Measurements from ENCODE around the gene CPLX4.

The CPLX4 gene

GRCh38 chr18:59306640-59307039 is 11.8 kb downstream of the CPLX4 start:
- DNase-seq: no peak

DNA sequence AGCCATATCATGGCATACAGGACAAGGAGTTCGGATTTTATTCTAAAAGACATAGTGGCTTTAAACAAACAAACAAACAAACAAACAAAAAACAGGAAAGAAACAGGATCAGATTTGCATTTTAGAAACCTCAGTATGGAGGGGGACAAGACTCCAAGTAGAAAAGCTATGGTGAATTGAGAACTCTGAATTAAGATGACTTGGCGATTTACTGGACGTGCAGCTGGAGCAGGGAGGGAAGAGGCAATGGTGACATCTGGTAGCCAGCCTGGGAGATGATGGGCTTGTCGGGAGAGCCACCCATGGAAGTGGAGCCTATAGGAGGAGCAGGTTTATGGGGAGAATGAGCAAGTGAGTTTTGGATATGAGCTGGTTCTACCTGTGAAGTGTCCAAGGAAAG is 13.2 kb downstream of the CPLX4 start:
- DNase-seq: no peak

DNA sequence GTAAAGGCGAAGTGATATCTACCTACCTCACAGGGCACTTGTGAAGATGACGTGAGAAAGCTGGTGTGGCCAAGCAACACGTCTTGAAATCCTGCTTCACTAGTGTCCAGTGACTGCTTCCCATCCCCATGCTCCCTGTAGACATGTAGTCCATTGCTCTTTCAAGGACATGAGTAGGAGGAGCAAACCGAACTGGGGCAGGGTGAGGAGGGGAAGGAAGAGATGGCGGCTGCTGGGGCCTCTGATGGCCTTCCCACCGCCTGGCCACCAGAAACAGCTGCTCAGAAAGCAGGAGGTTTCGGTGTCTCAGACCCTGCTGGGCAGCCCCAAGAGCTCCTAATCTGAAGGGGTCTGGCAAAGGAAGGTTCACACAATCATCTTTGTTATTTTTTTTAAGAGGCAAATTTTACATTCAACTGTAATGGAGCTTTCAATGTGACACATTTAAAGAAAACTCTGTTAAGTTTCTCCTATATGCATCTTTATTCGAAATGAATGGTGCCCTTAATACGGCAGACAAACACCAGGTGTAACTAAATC is 14.7 kb downstream of the CPLX4 start:
- no peak for DNase-seq

DNA sequence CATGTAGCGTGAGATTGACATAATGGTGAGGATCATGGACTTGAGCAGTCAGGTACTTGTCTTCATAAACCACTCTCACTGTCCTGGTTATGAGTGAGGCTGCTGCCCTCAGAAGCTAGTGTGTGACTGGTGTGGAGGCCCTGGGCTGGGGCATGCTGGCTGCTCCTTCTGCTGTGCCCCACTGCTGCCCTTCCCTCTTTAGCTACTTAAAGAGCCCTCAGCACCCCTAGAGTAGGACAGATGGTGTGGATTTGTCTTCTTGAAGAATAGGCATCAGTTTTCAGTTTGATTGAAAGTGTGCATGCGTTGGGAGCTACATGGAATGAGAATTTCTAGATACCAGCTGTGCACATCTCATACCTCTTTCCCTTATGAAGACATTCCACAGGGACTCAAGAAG is 15.4 kb downstream of the CPLX4 start:
- DNase-seq: no peak

GRCh38 chr18:59301929-59302328 is 16.5 kb downstream of the CPLX4 start:
- DNase-seq: no peak

DNA sequence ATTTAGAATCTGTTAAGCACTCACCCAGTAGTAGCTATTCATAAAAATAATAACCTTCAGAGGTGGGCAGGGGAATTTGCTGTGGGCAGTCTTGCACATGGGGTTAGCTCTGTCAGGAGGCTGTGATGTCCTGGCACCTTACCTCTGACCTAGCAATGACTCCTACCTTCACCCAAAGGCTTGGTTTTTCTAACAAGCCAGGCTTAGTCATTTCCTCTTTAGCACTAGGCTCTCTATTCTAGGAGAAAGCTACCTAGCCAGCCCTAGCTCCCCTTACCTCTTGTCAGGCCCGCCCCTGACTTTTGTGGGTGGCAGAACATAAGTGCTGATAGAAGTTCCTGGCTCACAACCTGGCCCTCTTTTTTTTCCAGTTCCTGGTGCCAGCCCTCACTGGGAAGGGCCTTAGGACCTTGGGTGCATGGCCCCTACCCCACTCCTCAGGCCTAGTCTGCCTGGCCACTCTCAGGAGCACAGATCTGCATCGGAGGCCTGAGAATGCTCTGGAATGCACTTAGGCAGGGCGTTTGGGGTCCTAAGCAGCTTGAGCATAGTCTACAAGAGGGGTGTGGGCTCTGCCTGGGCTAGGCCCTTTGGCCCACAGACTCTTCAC is 17.7 kb downstream of the CPLX4 start:
- DNase-seq: peak in 1 of 5 donors; percentile 6

- no peak for DNase-seq
These were observed 19.6 kb downstream of the CPLX4 start for GRCh38 chr18:59298871-59299270.

DNA sequence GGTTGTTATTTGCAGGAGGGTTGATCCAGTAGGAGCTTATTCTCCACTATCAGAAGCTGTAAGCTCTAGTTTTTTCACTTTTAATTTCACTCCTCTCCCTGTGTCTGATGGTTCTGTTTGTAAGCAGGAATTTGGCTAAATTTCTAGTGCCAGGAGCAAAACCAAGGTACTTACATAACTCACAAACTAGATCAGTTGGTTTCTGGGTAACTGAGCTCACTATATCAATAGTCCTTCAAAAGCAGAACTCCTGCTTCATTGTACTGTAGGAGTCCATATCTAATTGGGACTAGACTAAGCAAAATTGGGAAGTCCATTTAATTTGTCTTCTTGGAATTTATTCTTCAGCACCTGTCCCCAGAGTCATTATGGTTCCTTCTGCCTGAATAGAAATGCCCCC is 25.1 kb downstream of the CPLX4 start:
- DNase-seq: no peak

DNA sequence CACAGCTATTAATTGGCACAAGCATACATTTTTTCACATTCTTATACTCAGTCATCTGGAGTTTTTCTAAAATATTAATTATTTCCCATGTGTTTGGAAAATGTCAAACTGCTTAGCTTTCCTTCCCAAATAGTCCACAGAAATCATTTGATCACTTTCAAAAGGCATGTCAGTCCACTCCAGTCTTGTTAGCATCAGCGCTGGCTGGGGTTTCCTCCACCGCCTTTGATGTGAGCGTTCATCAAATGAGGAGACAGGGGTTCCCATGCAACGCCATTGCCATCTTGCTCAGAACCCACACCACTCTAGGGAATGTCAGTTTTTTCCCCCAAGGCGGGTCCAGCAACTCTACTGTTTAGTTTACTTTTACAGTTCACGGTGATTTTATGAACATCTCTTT is 32.1 kb downstream of the CPLX4 start:
- DNase-seq: no peak

GRCh38 chr18:59282341-59282740 is 36.1 kb downstream of the CPLX4 start:
- no peak for DNase-seq

DNA sequence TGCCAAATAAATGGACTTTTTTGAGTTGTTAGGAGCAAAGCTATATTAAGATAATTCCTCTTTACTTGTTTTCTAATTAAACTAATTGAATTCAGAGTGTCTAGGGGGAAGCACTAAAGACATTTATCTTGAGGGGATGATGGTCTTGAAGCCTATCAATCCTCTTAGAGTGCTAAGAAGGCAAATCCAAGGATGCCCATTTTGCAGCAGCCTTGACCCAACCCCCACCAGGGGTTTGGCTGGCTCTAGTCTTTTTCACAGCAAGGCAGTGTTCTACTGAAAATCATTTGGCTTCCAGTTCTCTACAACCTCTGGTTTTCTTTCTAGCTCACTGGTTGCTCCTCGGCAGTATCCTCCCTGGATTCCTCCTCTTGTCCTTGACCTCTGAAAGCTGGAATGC is 38.7 kb downstream of the CPLX4 start:
- no peak for DNase-seq

DNA sequence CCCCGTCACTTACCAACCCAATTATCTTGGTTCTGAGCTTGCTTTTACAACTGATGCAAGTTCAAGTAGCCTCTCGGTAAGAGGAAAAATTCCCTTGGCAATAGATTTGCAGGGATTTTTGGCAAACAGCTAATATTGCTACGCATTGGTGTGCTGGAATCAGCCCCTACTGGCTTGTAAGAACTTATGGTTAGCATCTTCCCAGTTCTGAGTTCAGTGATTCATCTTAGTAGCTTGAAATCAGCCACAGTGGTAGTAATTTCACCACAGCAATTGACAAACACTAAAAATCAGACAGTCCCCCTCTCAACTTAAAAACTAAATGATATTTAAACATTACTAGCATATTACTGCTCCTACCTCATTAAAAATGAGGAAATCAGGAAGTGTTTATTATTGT is 39.3 kb downstream of the CPLX4 start:
- no peak for DNase-seq

DNA sequence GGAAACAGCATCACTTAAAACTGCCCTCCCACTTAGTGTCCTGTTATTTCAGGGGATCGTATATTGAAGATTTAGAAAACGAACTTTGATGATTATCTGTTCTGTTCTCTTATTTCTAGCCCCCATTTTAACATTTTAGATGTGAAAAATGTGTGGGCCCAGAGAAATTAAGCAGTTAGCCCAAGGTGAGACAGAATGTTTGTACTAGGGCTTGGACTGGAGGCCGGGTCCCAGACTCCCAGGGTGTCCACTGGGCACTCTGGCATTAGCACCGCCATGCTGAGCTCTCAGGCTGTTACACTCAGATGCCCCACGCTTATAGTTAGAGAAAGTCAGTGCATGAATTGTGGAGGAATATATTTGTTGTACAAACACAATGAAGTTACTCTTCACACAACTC is 39.7 kb downstream of the CPLX4 start:
- DNase-seq: no peak

- DNase-seq: no peak
These were observed 42.4 kb downstream of the CPLX4 start for GRCh38 chr18:59276047-59276446.

DNA sequence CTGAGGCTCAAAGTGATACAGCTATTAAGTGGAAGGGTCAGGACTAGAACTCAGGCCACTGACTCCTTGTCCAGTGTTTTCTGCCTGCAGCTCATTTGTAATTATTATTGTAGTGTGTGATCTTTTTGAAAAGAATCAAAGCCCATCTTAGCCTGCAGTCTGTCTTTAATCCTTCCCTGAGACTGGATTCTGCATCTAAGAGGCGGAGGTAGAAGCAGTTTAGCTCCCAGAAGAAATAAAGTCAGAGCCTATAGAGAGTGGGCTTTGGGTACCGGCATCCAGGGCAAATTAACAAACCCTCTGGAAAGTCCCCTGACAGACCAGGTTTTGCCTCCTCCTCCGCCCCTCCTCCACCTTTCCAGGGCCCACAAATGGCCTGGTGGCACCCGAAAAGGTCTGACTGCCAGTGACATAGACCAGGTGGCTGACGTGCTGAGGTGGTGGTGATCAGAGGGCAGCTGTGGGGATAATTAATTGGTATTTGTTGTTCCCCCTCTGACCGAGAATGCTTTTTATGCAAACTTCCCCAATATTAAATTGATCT is 43.0 kb downstream of the CPLX4 start:
- DNase-seq: no peak

- no peak for DNase-seq
These were observed 43.9 kb downstream of the CPLX4 start for GRCh38 chr18:59274533-59274928.

DNA sequence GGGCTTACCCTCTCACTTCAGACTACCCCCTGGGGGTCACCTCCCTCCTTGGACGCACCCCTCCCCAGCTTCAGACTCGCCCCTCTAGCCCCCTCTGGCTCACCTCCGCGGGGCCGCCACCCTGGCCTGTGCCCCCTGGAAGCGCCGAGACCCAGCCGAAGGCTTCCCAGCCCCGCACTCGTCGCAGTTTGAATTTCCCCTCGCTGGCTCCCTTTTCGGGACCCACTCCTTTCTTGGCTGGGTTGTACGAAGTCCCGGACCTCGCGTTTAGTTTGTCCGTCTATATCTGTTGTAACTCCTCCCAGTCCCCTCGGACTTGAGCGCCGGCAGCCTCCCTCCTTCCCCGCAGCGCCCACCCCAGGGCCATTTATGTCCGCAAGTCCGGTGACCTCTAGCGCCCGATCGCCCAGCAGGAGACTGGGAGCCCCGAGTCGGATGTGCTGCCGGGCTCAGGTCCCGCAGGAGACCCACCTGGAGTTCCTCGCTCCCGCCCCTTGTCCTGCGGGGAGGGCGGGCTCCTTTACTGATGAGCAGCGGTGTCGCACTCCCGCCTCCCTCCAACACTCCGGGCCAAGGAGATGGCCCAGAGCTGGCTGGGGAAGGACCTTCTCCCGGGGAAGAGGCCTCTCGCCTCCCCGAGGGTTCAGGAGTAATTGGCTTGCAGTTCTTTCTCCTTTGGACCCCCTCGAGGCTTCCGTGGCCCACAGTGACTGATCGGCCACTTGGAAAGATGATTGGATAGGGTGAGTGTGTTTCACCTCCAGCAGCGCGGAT is 44.5 kb downstream of the CPLX4 start:
- no peak for DNase-seq

GRCh38 chr18:59272891-59273758 is 45.3 kb downstream of the CPLX4 start, which contains the start of gene RAX:
Gene RAX (minus strand): TSS chr18:59273454. CDS start chr18:59273206, 248 bp downstream.
- peak in 1 of 5 donors; percentile 36 for DNase-seq

DNA sequence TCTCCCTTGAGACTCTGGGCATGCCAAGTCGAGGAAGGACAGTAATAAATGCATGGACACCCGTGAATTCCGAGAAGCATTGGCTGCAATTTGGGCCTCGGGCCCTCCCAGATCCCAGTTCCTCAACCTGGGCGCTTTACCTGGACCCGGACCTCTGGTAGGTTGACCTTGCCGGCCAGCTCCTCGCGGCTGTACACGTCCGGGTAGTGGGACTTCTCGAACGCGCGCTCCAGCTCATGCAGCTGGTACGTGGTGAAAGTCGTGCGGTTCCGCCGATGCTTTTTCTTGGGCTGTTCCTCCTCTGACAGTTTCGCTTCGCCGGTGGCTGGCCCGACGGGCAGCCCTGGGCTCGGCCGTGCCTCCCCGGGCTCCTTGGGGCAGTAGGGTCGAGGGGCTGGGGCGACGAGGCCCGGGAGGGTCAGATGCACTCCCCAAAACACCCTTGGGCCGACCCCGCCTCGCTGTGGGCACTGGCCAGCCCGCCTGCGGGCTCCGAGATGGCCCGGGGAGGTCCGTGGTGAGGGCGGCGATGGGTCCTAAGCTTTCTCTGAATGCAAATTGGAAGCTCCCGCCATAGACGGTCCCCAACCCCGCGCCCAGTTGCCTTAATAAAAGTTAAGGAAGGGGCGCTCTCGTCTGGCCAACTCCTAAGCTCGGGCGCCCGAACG is 46.1 kb downstream of the CPLX4 start:
- no peak for DNase-seq

DNA sequence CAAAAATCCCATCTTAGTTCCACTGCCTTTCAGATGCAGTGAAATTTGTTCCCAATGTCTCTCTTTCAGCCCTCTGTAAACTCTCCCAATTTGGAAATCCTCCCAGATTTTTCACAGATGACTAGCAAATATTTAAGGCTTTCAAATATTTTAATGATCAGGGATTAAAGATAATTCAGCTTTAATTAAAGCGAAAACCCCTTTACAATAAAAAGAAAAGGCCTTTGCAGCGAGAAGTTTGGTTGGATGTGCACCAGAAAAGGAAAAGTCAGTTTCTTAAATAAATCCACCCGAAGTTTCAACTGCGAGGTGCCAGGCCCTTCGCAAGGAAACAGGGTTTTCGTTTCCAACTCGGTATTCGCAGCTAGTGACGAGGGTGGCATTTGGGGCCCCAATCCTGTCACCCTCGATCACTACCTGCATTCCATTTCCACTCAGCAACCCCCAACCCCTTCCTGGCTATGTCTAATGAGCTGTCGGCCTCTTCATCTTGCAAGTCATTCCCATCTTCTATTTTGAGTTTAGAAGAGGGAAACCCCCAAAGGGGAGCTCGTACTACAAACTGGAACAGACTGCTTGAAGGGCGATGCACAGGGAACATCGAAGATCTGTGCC is 46.7 kb downstream of the CPLX4 start:
- no peak for DNase-seq

DNA sequence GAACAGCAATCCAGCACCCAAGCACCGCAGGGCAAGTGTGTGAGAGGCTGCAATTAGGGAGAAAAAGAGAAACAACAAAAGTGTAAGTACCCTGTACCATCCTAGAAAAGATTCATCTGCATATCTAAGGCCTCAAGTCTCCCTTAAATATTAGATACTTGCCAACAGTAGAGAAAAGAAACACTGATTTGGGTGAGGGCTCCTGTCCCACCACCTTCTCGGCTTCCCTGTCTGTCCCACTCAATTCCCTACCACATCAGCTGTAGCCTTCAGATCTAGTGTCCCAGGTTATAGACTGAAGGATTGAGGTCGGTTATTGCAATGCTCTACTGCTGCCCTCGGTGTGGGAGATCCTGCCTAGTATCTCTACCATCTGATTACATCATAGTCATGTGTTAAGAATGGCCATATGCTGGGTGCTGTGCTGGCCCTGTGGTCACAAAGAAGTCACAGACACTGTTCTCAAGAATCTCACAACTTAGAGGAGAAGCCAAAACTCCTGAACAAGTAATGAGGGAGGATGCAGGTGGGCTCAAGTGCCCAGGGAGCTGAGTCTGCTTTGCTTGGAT is 47.7 kb downstream of the CPLX4 start:
- DNase-seq: no peak

Data from T-helper 1 cell (primary cell).